H7 (cell line): ENCODE data around the gene CAVIN3. TPM values are rescaled to one million over a fixed set of nuclear protein-coding genes. Genes with fewer than 3 reads are reported as not detected.
"Not testable (repeated sequence)": the region's sequence is repeated elsewhere in the genome, so short reads cannot be mapped to it uniquely, and the experiment has no call there.

Experiments
- DNase-seq: peaks from one replicate; pipeline ENCODE4 v3.0.0; 2012
- H3K27me3 ChIP-seq: 2 replicates; pipeline ENCODE4 v1.6.0; 2011; ENCODE audit warnings: mild to moderate bottlenecking, low read length; ENCODE audit not compliant: control insufficient read depth, insufficient read depth
- H3K36me3 ChIP-seq: replicated peaks from 2 replicates; pipeline ENCODE4 v1.5.1; 2011; ENCODE audit warnings: low read length; ENCODE audit not compliant: control insufficient read depth, insufficient read depth
- H3K4me3 ChIP-seq: 2 replicates; pipeline ENCODE4 v1.5.1; 2011; ENCODE audit warnings: low read depth, mild to moderate bottlenecking, control low read depth, low read length, moderate library complexity; ENCODE audit not compliant: insufficient read depth
- total RNA-seq: library from RNA; depleted of rRNA; stranded (reverse); fragments of >200 nt; shearing (Covaris generic); gene quantifications from 2 replicates; pipeline ENCODE4 v1.2.3, GENCODE V29; 2014

CAVIN3 gene
- total RNA-seq, 1 experiment from 2014 or later = 179 TPM

- H3K36me3 ChIP-seq = no peaks in the 10 kb centered on the region
- peak; percentile 81 for DNase-seq
- H3K27me3 ChIP-seq = no peaks in the 10 kb centered on the region
- H3K4me3 ChIP-seq = no peak overlapping the region
Measured at GRCh38 chr11:6315811-6316425, 4.4 kb downstream of the CAVIN3 start.

GRCh38 chr11:6312106-6312505 is 8.2 kb downstream of the CAVIN3 start:
- H3K36me3 ChIP-seq = no peaks in the 10 kb centered on the region
- no peak overlapping the region for H3K4me3 ChIP-seq
- no peak for DNase-seq
- no peaks in the 10 kb centered on the region for H3K27me3 ChIP-seq

- Histone ChIP-seq H3K4me3 (no peak overlapping the region), H3K36me3 (no peaks in the 10 kb centered on the region), H3K27me3 (no peaks in the 10 kb centered on the region)
- DNase-seq = no peak
Measured at GRCh38 chr11:6307876-6308275, 12.4 kb downstream of the CAVIN3 start.

- no peaks in the 10 kb centered on the region for H3K27me3 ChIP-seq
- no peaks in the 10 kb centered on the region for H3K36me3 ChIP-seq
- no peak for DNase-seq
- no peak overlapping the region for H3K4me3 ChIP-seq
Measured at GRCh38 chr11:6305297-6305696, 15.0 kb downstream of the CAVIN3 start.

GRCh38 chr11:6303661-6304060 is 16.6 kb downstream of the CAVIN3 start:
- Histone ChIP-seq H3K4me3 (no peak overlapping the region), H3K27me3 (no peaks in the 10 kb centered on the region), H3K36me3 (no peaks in the 10 kb centered on the region)
- DNase-seq = no peak

GRCh38 chr11:6301096-6301495 is 19.2 kb downstream of the CAVIN3 start:
- H3K4me3 ChIP-seq = no peak overlapping the region
- DNase-seq = no peak

GRCh38 chr11:6300325-6300724 is 20.0 kb downstream of the CAVIN3 start:
- Histone ChIP-seq H3K4me3 (no peak overlapping the region), H3K36me3 (no peaks in the 10 kb centered on the region), H3K27me3 (no peaks in the 10 kb centered on the region)
- no peak for DNase-seq

More at GRCh38 chr11:6301096-6301495, 19.2 kb downstream of the CAVIN3 start:
- no peaks in the 10 kb centered on the region for H3K27me3 ChIP-seq
- no peaks in the 10 kb centered on the region for H3K36me3 ChIP-seq

GRCh38 chr11:6298605-6299004 is 21.7 kb downstream of the CAVIN3 start:
- peak; percentile 75 for DNase-seq

GRCh38 chr11:6297831-6298230 is 22.5 kb downstream of the CAVIN3 start:
- no peak overlapping the region for H3K4me3 ChIP-seq
- no peak for DNase-seq
- H3K27me3 ChIP-seq = no peaks in the 10 kb centered on the region
- H3K36me3 ChIP-seq = no peaks in the 10 kb centered on the region

More at GRCh38 chr11:6298605-6299004, 21.7 kb downstream of the CAVIN3 start:
- H3K27me3 ChIP-seq = no peaks in the 10 kb centered on the region
- H3K36me3 ChIP-seq = no peaks in the 10 kb centered on the region
- H3K4me3 ChIP-seq = no peak overlapping the region

GRCh38 chr11:6285019-6285418 is 35.3 kb downstream of the CAVIN3 start:
- H3K36me3 ChIP-seq = no peaks in the 10 kb centered on the region
- H3K4me3 ChIP-seq = no peak overlapping the region
- DNase-seq = no peak
- H3K27me3 ChIP-seq = peaks cover 26% of the 10 kb centered on the region

- no peak overlapping the region for H3K4me3 ChIP-seq
- peaks cover 26% of the 10 kb centered on the region for H3K27me3 ChIP-seq
- DNase-seq = no peak
- H3K36me3 ChIP-seq = no peaks in the 10 kb centered on the region
Measured at GRCh38 chr11:6284250-6284649, 36.1 kb downstream of the CAVIN3 start.

GRCh38 chr11:6283453-6284023 is 36.8 kb downstream of the CAVIN3 start:
- Histone ChIP-seq H3K4me3 (no peak overlapping the region), H3K36me3 (no peaks in the 10 kb centered on the region), H3K27me3 (peaks cover 26% of the 10 kb centered on the region)
- no peak for DNase-seq

- not testable (repeated sequence) for DNase-seq, H3K36me3 ChIP-seq, H3K4me3 ChIP-seq
- peaks cover 24% of the 10 kb centered on the region for H3K27me3 ChIP-seq
Measured at GRCh38 chr11:6280809-6281208, 39.5 kb downstream of the CAVIN3 start.

- Histone ChIP-seq H3K27me3 (no peaks in the 10 kb centered on the region), H3K36me3 (no peaks in the 10 kb centered on the region), H3K4me3 (no peak overlapping the region)
- no peak for DNase-seq
Measured at GRCh38 chr11:6273188-6273587, 47.1 kb downstream of the CAVIN3 start.

GRCh38 chr11:6271598-6271997 is 48.7 kb downstream of the CAVIN3 start:
- Histone ChIP-seq H3K27me3 (no peaks in the 10 kb centered on the region), H3K36me3 (no peaks in the 10 kb centered on the region), H3K4me3 (no peak overlapping the region)
- DNase-seq = no peak
